Naive thymus-derived CD4-positive, alpha-beta T cell (primary cell): Measurements from ENCODE around the gene CHN2. TPM values are rescaled to one million over a fixed set of nuclear protein-coding genes. Genes with fewer than 3 reads are reported as not detected.

Source experiments
- ATAC-seq: fragments of 150-1000 bp; cut with Tn5 transposase; 2 replicates; pipeline ENCODE4 v1.10.0; 2021; ENCODE audit warnings: mild to moderate bottlenecking, moderate library complexity
- CTCF ChIA-PET: fragments of 350-600 bp; sonication (Branson Sonifier 250); formaldehyde crosslinking; loops from one replicate; lab custom pipeline; 2021; ENCODE audit warnings: antibody characterized with exemption; lab: Charles Lee
- POLR2A ChIA-PET: fragments of 350-600 bp; sonication (Branson Sonifier 250); formaldehyde crosslinking; loops from one replicate; lab custom pipeline; 2021; ENCODE audit warnings: antibody characterized with exemption, inconsistent platforms; lab: Charles Lee
- DNase-seq, 9 donors: peaks; one replicate each; pipeline versions ENCODE4 v3.0.0 to v3.0.0-alpha.2; 2020 to 2022; ENCODE audit warnings: mixed read lengths in 1 of 9
- H3K27ac ChIP-seq: one replicate; pipeline ENCODE4 v1.7.0; 2013; ENCODE audit warnings: mild to moderate bottlenecking, low read depth, low read length, moderate library complexity
- H3K27me3 ChIP-seq, 2 donors: one replicate each; pipeline ENCODE4 v1.7.0; 2013; ENCODE audit warnings: low read length in 2 of 2, mild to moderate bottlenecking in 2 of 2, moderate library complexity in 2 of 2; ENCODE audit not compliant: control insufficient read depth in 2 of 2, insufficient read depth in 2 of 2
- H3K36me3 ChIP-seq, 3 experiments: 1 replicate in 2 of 3; 2 replicates in 1 of 3; pipeline ENCODE4 v1.7.0; 2013; ENCODE audit warnings: low read length in 3 of 3, mild to moderate bottlenecking in 3 of 3, moderate library complexity in 1 of 3; ENCODE audit not compliant: insufficient read depth in 3 of 3, control insufficient read depth in 2 of 3
- H3K4me1 ChIP-seq, 2 donors: one replicate each; pipeline ENCODE4 v1.7.0; 2013; ENCODE audit warnings: low read length in 2 of 2, mild to moderate bottlenecking in 2 of 2, moderate library complexity in 1 of 2; ENCODE audit not compliant: control insufficient read depth in 2 of 2, insufficient read depth in 2 of 2
- H3K4me3 ChIP-seq: 2 replicates; pipeline ENCODE4 v1.7.0; 2013; ENCODE audit warnings: mild to moderate bottlenecking, low read length
- H3K9me3 ChIP-seq, 3 experiments: 1 replicate in 2 of 3; 2 replicates in 1 of 3; pipeline ENCODE4 v1.7.0; 2013; ENCODE audit warnings: low read length in 3 of 3; ENCODE audit not compliant: control insufficient read depth in 2 of 3
- H3K27ac Mint-ChIP-seq, 9 donors: one replicate each; pipeline ENCODE4 v1.8.0; 2020 to 2022; ENCODE audit warnings: mixed read lengths in 9 of 9, mild to moderate bottlenecking in 8 of 9, moderate library complexity in 5 of 9, inconsistent platforms in 2 of 9
- H3K27me3 Mint-ChIP-seq, 5 donors: one replicate each; pipeline ENCODE4 v1.8.0; 2021 to 2022; ENCODE audit warnings: mixed read lengths in 5 of 5, mild to moderate bottlenecking in 1 of 5
- H3K36me3 Mint-ChIP-seq, 5 donors: one replicate each; pipeline ENCODE4 v1.8.0; 2020 to 2022; ENCODE audit warnings: mixed read lengths in 5 of 5, mild to moderate bottlenecking in 3 of 5, inconsistent platforms in 1 of 5
- H3K4me1 Mint-ChIP-seq, 7 donors: one replicate each; pipeline ENCODE4 v1.8.0; 2020 to 2022; ENCODE audit warnings: mixed read lengths in 7 of 7, mild to moderate bottlenecking in 3 of 7, inconsistent platforms in 1 of 7
- H3K4me3 Mint-ChIP-seq, 10 donors: one replicate each; pipeline ENCODE4 v1.8.0; 2020 to 2022; ENCODE audit warnings: mild to moderate bottlenecking in 10 of 10, mixed read lengths in 10 of 10, moderate library complexity in 6 of 10, inconsistent platforms in 2 of 10
- H3K9me3 Mint-ChIP-seq, 11 donors: one replicate each; pipeline ENCODE4 v1.8.0; 2020 to 2022; ENCODE audit warnings: mixed read lengths in 11 of 11, mild to moderate bottlenecking in 4 of 11, inconsistent platforms in 1 of 11, moderate library complexity in 1 of 11
- intact Hi-C, 2 donors: fragments of 100-400 bp; cut with micrococcal nuclease; formaldehyde crosslinking; loops; one replicate each; pipeline ENCODE4 v1.15.1; 2023
- polyA plus RNA-seq, 2 donors: library from polyadenylated mRNA; unstranded; fragments of 300-500 nt; fragmentation: Illumina TruSeq; gene quantifications; one replicate each; pipeline ENCODE4 v1.2.3, GENCODE V29; 2021
- total RNA-seq, 6 experiments: library from RNA in 5 of 6; stranded (reverse) in 5 of 6; gene quantifications; 1 replicate in 5 of 6; 2 replicates in 1 of 6; pipeline ENCODE4 v1.2.3 and lab custom pipeline; 2021 to 2026

The CHN2 gene
- total and polyA plus RNA-seq, 7 experiments from 2014 or later: 0.34 to 28.1 (median 0.98) TPM

DNA sequence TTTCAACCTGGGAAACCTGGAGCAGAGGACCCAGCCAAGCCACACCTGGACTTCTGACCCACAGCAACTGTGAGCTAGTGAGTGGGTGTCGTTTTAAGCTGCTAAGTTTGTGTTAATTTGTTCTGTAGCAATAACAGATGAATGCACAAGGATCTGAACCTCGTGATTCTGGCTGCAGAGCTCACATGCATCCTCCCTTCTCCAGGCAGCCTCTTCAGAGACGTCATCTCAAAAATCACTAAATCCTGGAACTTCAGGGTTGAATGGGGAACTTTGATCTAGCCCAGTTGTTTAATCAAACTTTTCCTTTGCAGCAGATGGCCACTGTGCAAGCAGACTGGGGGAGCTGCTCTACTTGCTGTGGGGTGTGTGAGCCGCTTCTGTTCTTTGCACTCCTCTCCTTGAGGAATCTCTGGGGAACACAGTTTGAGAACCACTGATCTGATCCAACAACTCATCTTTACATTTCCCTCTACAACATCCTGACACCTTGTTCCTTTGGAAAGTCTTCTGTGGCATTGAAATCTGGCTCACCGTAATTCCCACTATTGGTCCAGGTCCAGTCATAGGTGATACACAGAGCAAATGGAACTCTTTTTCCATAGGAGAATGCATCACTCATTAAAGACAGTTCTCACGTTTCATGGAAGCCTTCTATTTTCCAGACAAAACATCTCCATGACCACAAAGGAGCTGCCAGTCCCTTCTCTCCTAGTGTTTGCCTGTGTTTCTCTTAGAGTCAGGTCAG lies 90.3 kb downstream of the CHN2 start:
- Mint-ChIP-seq H3K9me3 (peaks cover 0 to under 1% (median 0%) of the 10 kb centered on the region in 11 donors), H3K27me3 (peaks cover 0 to 58% (median 5%) of the 10 kb centered on the region in 5 donors), H3K36me3 (peaks cover 0 to 1% (median 0%) of the 10 kb centered on the region in 5 donors), H3K4me1 (peaks cover 0 to 13% (median 0%) of the 10 kb centered on the region in 7 donors), H3K4me3 (peak overlapping the region in 1 of 10 donors; percentile 4), H3K27ac (no peak overlapping the region)
- no peaks in the 10 kb centered on the region for H3K36me3 ChIP-seq
- ChIA-PET POLR2A (no interaction called here), CTCF (no interaction called here)
- H3K4me3 ChIP-seq: no peak overlapping the region
- ATAC-seq (no peak), DNase-seq (no peak)
- H3K27me3 ChIP-seq: no peaks in the 10 kb centered on the region
- intact Hi-C loops: loop anchor here in 1 of 2 donors (1.0 kb wide), 1 partner anchor 52 kb away; no protein-coding TSS in a partner anchor
- H3K9me3 ChIP-seq: no peaks in the 10 kb centered on the region
- H3K27ac ChIP-seq: no peak overlapping the region
- H3K4me1 ChIP-seq: peaks cover 0 to 24% of the 10 kb centered on the region in 2 donors

DNA sequence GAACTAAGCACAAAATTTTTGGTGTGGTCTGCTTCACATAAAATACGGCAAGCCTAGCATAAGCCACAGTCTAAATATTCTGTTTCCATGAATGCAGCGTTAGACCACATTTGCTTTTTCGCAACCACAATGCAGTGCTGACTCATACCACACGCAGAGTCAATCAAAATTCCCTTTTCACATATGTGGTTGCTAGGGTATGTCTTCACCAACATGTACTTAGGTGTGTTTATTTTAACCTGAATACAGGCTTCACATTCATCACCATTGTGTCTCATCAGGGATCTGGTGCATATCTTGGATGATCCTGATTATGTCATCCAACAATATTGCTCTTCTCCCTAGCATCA lies 90.8 kb downstream of the CHN2 start:
- H3K27ac ChIP-seq: no peak overlapping the region
- H3K27me3 ChIP-seq: no peaks in the 10 kb centered on the region
- CTCF ChIA-PET: no interaction called here
- Mint-ChIP-seq H3K27me3 (peaks cover 0 to 58% (median 5%) of the 10 kb centered on the region in 5 donors), H3K4me1 (peaks cover 0 to 13% (median 0%) of the 10 kb centered on the region in 7 donors), H3K36me3 (peaks cover 0 to 1% (median 0%) of the 10 kb centered on the region in 5 donors), H3K4me3 (peak overlapping the region in 1 of 10 donors; percentile 4), H3K9me3 (no peaks in the 10 kb centered on the region), H3K27ac (peak overlapping the region in 1 of 9 donors; percentile 1)
- POLR2A ChIA-PET: no interaction called here
- intact Hi-C loops: loop anchor here in 1 of 2 donors (1.0 kb wide), 1 partner anchor 52 kb away; no protein-coding TSS in a partner anchor
- H3K9me3 ChIP-seq: no peaks in the 10 kb centered on the region
- no peak overlapping the region for H3K4me3 ChIP-seq
- H3K36me3 ChIP-seq: no peaks in the 10 kb centered on the region
- peak in 1 of 9 donors; percentile 36 for DNase-seq
- ATAC-seq: peak; percentile 75
- H3K4me1 ChIP-seq: peaks cover 0 to 24% of the 10 kb centered on the region in 2 donors

DNA sequence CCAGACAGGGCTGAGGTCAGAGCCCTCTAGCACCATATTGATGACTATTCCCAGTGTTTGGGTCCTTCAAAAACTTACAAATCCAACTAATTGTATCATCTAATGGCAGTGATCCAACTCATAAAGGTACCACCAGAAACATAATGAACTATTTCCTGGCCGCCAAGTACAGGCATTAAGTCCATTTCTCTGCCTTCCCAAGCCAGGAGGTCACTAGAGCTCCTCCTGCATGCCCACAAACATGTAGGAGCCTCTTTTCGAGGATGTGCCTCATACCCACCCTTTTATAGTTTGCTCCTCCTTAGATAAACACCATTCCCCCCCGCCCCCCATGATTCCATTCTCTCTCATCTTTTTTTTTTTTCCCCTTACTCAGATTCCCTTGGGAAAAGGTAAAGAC lies 91.3 kb downstream of the CHN2 start:
- ChIA-PET CTCF (no interaction called here), POLR2A (no interaction called here)
- H3K27ac Mint-ChIP-seq: peak overlapping the region in 1 of 9 donors; percentile 1
- Histone ChIP-seq H3K27me3 (no peaks in the 10 kb centered on the region), H3K9me3 (no peaks in the 10 kb centered on the region), H3K4me3 (no peak overlapping the region), H3K27ac (no peak overlapping the region), H3K4me1 (peaks cover 0 to 24% of the 10 kb centered on the region in 2 donors), H3K36me3 (no peaks in the 10 kb centered on the region)
- peaks cover 0 to 59% (median 5%) of the 10 kb centered on the region in 5 donors for H3K27me3 Mint-ChIP-seq
- intact Hi-C loops: loop anchor here in 1 of 2 donors (1.0 kb wide), 1 partner anchor 51 kb away; no protein-coding TSS in a partner anchor
- DNase-seq (no peak), ATAC-seq (no peak)
- H3K36me3 Mint-ChIP-seq: peaks cover 0 to 1% (median 0%) of the 10 kb centered on the region in 5 donors
- H3K4me3 Mint-ChIP-seq: no peak overlapping the region
- peaks cover 0 to 13% (median 0%) of the 10 kb centered on the region in 7 donors for H3K4me1 Mint-ChIP-seq
- no peaks in the 10 kb centered on the region for H3K9me3 Mint-ChIP-seq

DNA sequence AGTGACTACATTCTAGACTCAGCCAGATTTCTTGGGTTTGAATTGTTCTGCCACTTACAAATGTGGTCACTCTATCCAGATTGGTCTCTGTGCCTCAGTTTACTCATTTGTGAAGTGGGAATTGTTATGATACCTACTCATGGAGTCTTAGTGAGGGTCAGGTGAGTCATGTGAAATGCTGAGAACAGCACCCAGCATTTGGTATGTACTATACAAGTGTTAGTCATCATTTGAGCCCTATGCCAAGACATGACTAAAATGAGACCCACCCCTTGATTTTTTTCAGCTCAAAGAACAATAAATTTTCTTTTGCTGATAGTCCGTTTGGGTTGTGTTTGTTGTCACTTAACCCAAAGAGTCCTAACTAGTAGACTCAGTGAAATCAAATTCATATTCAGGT lies 92.8 kb downstream of the CHN2 start:
- Mint-ChIP-seq H3K27ac (no peak overlapping the region), H3K36me3 (peaks cover 0 to 1% (median 0%) of the 10 kb centered on the region in 5 donors), H3K4me3 (no peak overlapping the region), H3K9me3 (no peaks in the 10 kb centered on the region), H3K27me3 (peaks cover 0 to 55% (median 5%) of the 10 kb centered on the region in 5 donors), H3K4me1 (peaks cover 0 to 13% (median 0%) of the 10 kb centered on the region in 7 donors)
- Histone ChIP-seq H3K9me3 (no peaks in the 10 kb centered on the region), H3K36me3 (no peaks in the 10 kb centered on the region), H3K4me1 (peaks cover 0 to 24% of the 10 kb centered on the region in 2 donors), H3K27ac (no peak overlapping the region), H3K27me3 (no peaks in the 10 kb centered on the region), H3K4me3 (no peak overlapping the region)
- CTCF ChIA-PET: no interaction called here
- POLR2A ChIA-PET: no interaction called here
- intact Hi-C loops: no loop called here
- DNase-seq (no peak), ATAC-seq (no peak)

DNA sequence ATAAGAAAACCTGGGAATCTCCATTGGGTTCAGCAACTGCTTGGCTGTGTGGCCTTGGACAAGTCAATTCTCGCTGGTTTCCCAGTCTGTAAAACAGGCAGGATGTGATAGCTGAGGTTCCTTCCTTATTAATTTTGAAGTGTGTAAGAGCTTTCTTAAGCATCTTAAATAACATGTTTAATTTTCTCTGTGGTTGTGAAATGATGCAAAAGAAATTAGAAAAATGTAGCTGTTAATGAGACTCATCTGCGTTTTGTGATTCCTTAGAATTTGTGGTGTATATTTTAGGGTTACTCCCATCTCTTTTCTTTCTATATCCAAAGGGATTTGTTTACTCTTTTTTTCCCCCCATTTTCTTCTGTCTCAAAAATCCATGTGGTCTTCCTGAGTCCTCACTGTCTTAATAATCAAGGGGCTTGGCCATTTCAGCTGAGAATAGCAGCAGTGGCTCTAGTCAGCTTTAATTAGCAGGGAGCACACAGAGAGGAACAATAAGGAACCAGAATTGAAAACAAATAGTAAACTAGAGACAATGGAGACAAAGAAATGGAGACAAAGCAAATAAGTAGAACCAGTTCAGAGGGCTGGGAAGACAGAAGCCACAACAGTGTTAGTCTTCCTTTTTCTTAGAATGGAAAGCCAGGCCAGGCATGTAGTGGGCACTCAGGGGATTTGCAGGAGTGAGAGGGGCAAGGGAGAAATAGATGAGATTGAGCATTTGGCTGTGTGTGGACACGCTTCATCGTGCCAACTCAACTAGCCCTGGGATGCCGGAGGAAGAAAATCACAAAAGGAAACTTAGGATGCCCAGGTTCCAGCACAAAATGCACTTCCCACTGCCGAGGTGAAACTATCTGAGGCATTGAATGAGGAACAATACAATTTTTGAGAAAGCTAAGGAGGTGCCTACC lies 93.9 kb downstream of the CHN2 start:
- ATAC-seq: no peak
- no peaks in the 10 kb centered on the region for H3K36me3 ChIP-seq
- ChIA-PET POLR2A (no interaction called here), CTCF (interaction anchor here (0.6 kb wide), 1 partner anchor 35 kb away, joined by 3 read pairs; no protein-coding TSS in a partner anchor)
- H3K27ac Mint-ChIP-seq: peak overlapping the region in 1 of 9 donors; percentile 45
- H3K9me3 ChIP-seq: no peaks in the 10 kb centered on the region
- no peak overlapping the region for H3K4me3 ChIP-seq
- H3K4me1 ChIP-seq: peaks cover 0 to 24% of the 10 kb centered on the region in 2 donors
- H3K36me3 Mint-ChIP-seq: peaks cover 0 to 1% (median 0%) of the 10 kb centered on the region in 5 donors
- peaks cover 0 to 13% (median 0%) of the 10 kb centered on the region in 7 donors for H3K4me1 Mint-ChIP-seq
- no peak overlapping the region for H3K4me3 Mint-ChIP-seq
- H3K27me3 Mint-ChIP-seq: peaks cover 0 to 47% (median 5%) of the 10 kb centered on the region in 5 donors
- intact Hi-C loops: no loop called here
- no peaks in the 10 kb centered on the region for H3K27me3 ChIP-seq
- H3K27ac ChIP-seq: no peak overlapping the region
- DNase-seq: no peak
- H3K9me3 Mint-ChIP-seq: no peaks in the 10 kb centered on the region

DNA sequence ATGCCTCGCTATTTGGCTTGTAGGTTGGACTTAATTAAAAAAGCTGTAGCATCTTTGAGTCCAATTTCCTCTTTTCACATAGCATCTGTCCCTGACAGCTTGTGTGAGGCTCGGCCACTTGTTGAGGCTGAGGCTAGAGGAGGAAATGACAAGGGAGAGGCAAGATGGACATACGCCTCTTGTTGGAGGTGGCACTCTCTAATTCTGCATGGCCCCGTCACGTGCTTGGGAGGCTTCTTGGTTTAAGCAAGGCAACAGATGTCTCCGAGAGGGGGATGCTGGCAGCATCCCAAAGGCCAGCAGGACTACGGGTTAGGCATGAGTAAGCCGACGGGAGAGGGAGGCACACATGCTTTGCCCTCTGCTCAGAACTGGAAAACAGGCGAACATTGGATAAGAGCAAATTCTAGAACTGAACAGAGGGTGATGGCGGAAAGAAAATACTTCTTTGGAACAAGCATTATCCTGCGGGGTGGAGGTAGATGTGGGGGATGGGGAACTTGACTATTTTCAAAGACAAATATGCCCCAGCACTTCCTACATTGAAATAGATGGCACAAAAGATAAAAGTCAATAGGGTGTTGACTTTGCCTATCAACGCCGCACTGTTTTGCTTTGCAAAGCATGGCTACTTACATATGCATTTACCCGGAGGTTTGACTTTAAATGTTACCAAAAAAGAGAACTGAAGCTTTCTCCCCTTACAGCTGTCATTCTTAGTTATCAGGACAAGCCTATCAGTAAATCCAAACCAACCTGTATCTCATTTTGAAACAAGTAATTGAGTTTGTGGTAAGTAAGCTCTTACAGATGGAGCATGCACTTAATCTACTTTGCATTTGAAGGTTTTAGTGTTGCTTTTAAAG lies 94.8 kb downstream of the CHN2 start:
- Mint-ChIP-seq H3K27me3 (peaks cover 0 to 47% (median 5%) of the 10 kb centered on the region in 5 donors), H3K27ac (no peak overlapping the region), H3K4me3 (no peak overlapping the region), H3K4me1 (peaks cover 0 to 13% (median 0%) of the 10 kb centered on the region in 7 donors), H3K9me3 (no peaks in the 10 kb centered on the region), H3K36me3 (peaks cover 0 to 1% (median 0%) of the 10 kb centered on the region in 5 donors)
- CTCF ChIA-PET: no interaction called here
- Histone ChIP-seq H3K9me3 (no peaks in the 10 kb centered on the region), H3K36me3 (no peaks in the 10 kb centered on the region), H3K27me3 (no peaks in the 10 kb centered on the region), H3K4me3 (no peak overlapping the region), H3K27ac (no peak overlapping the region), H3K4me1 (peaks cover 0 to 24% of the 10 kb centered on the region in 2 donors)
- POLR2A ChIA-PET: no interaction called here
- ATAC-seq: peak; percentile 43
- intact Hi-C loops: no loop called here
- no peak for DNase-seq
